SK-N-SH (cell line): ENCODE data around the gene BNIPL. TPM values are rescaled to one million over a fixed set of nuclear protein-coding genes. Genes with fewer than 3 reads are reported as not detected.

ENCODE experiments used
- CTCF ChIA-PET: fragments of 300-600, 350-600 bp; formaldehyde crosslinking; extraction: SDS; loops from one replicate; lab custom pipeline; 2021; lab: Yijun Ruan, JAX
- POLR2A ChIA-PET: fragments of 350-600 bp; sonication (Branson Sonifier 250); formaldehyde crosslinking; extraction: SDS; loops from one replicate; lab custom pipeline; 2020; ENCODE audit warnings: antibody characterized with exemption, inconsistent platforms; lab: Yijun Ruan, JAX
- DNase-seq: peaks from one replicate; pipeline ENCODE4 v3.0.0; 2012
- H2AFZ ChIP-seq: fragments of 200-600 bp; sonication (generic); 2 replicates; pipeline ENCODE4 v1.8.1; 2016; ENCODE audit warnings: antibody characterized with exemption, mild to moderate bottlenecking, low read depth
- H3F3A ChIP-seq: fragments of 200-600 bp; sonication (generic); replicated peaks from 2 replicates; pipeline ENCODE3; 2016; ENCODE audit warnings: antibody characterized with exemption, mild to moderate bottlenecking; ENCODE audit not compliant: insufficient read depth
- H3K27ac ChIP-seq, 2 experiments: fragments of 200-500 bp in 1 of 2; fragments of 200-600 bp in 1 of 2; sonication (Bioruptor generic) in 1 of 2; sonication (generic), shearing (Covaris generic) in 1 of 2; 2 replicates each; pipeline versions ENCODE4 v1.5.1 to v1.6.1; 2014 to 2016; ENCODE audit warnings: low read depth in 2 of 2, inconsistent platforms in 1 of 2, low read length in 1 of 2, mild to moderate bottlenecking in 1 of 2, mixed read lengths in 1 of 2
- H3K27me3 ChIP-seq: fragments of 200-600 bp; sonication (generic), shearing (Covaris generic); 2 replicates; pipeline ENCODE4 v1.6.1; 2016; ENCODE audit warnings: mixed run types; ENCODE audit not compliant: insufficient read depth
- H3K36me3 ChIP-seq, 2 experiments: fragments of 200-500 bp in 1 of 2; fragments of 200-600 bp in 1 of 2; sonication (Bioruptor generic) in 1 of 2; sonication (generic) in 1 of 2; replicated peaks in 1 of 2; 2 replicates each; pipeline versions ENCODE3 to v1.5.1; 2014 to 2016; ENCODE audit warnings: low read length in 1 of 2, mild to moderate bottlenecking in 1 of 2; ENCODE audit not compliant: insufficient read depth in 2 of 2, control insufficient read depth in 1 of 2
- H3K4me1 ChIP-seq, 2 experiments: fragments of 200-500 bp in 1 of 2; fragments of 200-600 bp in 1 of 2; sonication (Bioruptor generic) in 1 of 2; sonication (generic), shearing (Covaris generic) in 1 of 2; 2 replicates each; pipeline versions ENCODE4 v1.5.1 to v1.6.1; 2014 to 2016; ENCODE audit warnings: low read depth in 1 of 2, low read length in 1 of 2, mixed run types in 1 of 2; ENCODE audit not compliant: insufficient read depth in 2 of 2, control insufficient read depth in 1 of 2
- H3K4me2 ChIP-seq: fragments of 200-600 bp; sonication (generic), shearing (Covaris generic); 2 replicates; pipeline ENCODE4 v1.6.1; 2017; ENCODE audit warnings: mixed run types
- H3K4me3 ChIP-seq, 2 experiments: fragments of 200-500 bp in 1 of 2; fragments of 200-600 bp in 1 of 2; sonication (Bioruptor generic) in 1 of 2; sonication (generic), shearing (Covaris generic) in 1 of 2; 2 replicates each; pipeline versions ENCODE4 v1.5.1 to v1.8.1; 2014 to 2016; ENCODE audit warnings: low read depth in 2 of 2, inconsistent platforms in 1 of 2, low read length in 1 of 2, mild to moderate bottlenecking in 1 of 2, mixed read lengths in 1 of 2, moderate library complexity in 1 of 2
- H3K79me2 ChIP-seq: fragments of 200-600 bp; sonication (generic); 2 replicates; pipeline ENCODE4 v1.8.1; 2017; ENCODE audit warnings: mild to moderate bottlenecking; ENCODE audit not compliant: insufficient read depth
- H3K9ac ChIP-seq: fragments of 200-600 bp; sonication (generic); 2 replicates; pipeline ENCODE4 v1.6.1; 2017; ENCODE audit warnings: mixed run types
- H3K9me2 ChIP-seq: fragments of 200-600 bp; sonication (generic); 2 replicates; pipeline ENCODE4 v1.6.1; 2017; ENCODE audit warnings: mixed run types
- H3K9me3 ChIP-seq: fragments of 200-600 bp; sonication (generic); 2 replicates; pipeline ENCODE4 v1.6.1; 2017; ENCODE audit warnings: mixed run types, mild to moderate bottlenecking, moderate library complexity
- H4K20me1 ChIP-seq: fragments of 200-600 bp; sonication (generic); 2 replicates; pipeline ENCODE4 v1.6.1; 2017; ENCODE audit warnings: mild to moderate bottlenecking, mixed run types; ENCODE audit not compliant: insufficient read depth
- CHD2 ChIP-seq: fragments of 150-350 bp; IDR thresholded peaks from 2 replicates; pipeline ENCODE4 v1.6.1; 2018; ENCODE audit warnings: low read length; ENCODE audit not compliant: partially characterized antibody
- FOXJ3 ChIP-seq: sonication (generic); formaldehyde crosslinking; IDR thresholded peaks from 2 replicates; pipeline ENCODE4 v1.5.1; 2020; ENCODE audit warnings: mild to moderate bottlenecking, missing genetic modification reagents
- FOXM1 ChIP-seq: IDR thresholded peaks from 2 replicates; pipeline ENCODE4 v1.4.0; 2012; ENCODE audit warnings: low read depth, mild to moderate bottlenecking
- MEF2A ChIP-seq: IDR thresholded peaks from 2 replicates; pipeline ENCODE4 v1.4.0; 2012; ENCODE audit warnings: low read depth, borderline replicate concordance
- MXI1 ChIP-seq: IDR thresholded peaks from 2 replicates; pipeline ENCODE4 v1.6.1; 2012; ENCODE audit warnings: mild to moderate bottlenecking, low read depth, low read length, improper control_type of control experiment
- NFIC ChIP-seq: IDR thresholded peaks from 2 replicates; pipeline ENCODE4 v1.4.0; 2012; ENCODE audit warnings: borderline replicate concordance
- RAD21 ChIP-seq: IDR thresholded peaks from 2 replicates; pipeline ENCODE4 v1.6.1; 2012; ENCODE audit warnings: mild to moderate bottlenecking, low read length
- SMC3 ChIP-seq: IDR thresholded peaks from 2 replicates; pipeline ENCODE4 v1.6.1; 2012; ENCODE audit warnings: low read depth, low read length, improper control_type of control experiment
- TEAD4 ChIP-seq: IDR thresholded peaks from 2 replicates; pipeline ENCODE4 v1.4.0; 2012; ENCODE audit warnings: mild to moderate bottlenecking, borderline replicate concordance; ENCODE audit not compliant: insufficient read depth
- WGBS: methylation state at CpG from one replicate; pipeline ENCODE4 v1.1.6; 2017; ENCODE audit warnings: low lambda C conversion rate; 5-methylcytosine and 5-hydroxymethylcytosine counted together
- polyA plus RNA-seq, 3 experiments: library from polyadenylated mRNA; depleted of rRNA; stranded (reverse); fragments of >200 nt; gene quantifications; 2 replicates each; pipeline ENCODE4 v1.2.3, GENCODE V29; 2012
- TF ChIP-seq, protein P1 (sequence below): IDR thresholded peaks from 2 replicates; pipeline ENCODE4; 2012
- TF ChIP-seq, protein P2 (sequence below): IDR thresholded peaks from 2 replicates; pipeline ENCODE4 v1.6.1; 2012; ENCODE audit warnings: mild to moderate bottlenecking, low read depth, low read length, moderate library complexity
- TF ChIP-seq, protein P3 (sequence below): IDR thresholded peaks from 2 replicates; pipeline ENCODE4 v1.4.0; 2012; ENCODE audit warnings: low read depth

Gene BNIPL
- polyA plus RNA-seq, 1 of the 3 experiments (the other 2 are of a cell fraction), result 0.12 TPM

DNA sequence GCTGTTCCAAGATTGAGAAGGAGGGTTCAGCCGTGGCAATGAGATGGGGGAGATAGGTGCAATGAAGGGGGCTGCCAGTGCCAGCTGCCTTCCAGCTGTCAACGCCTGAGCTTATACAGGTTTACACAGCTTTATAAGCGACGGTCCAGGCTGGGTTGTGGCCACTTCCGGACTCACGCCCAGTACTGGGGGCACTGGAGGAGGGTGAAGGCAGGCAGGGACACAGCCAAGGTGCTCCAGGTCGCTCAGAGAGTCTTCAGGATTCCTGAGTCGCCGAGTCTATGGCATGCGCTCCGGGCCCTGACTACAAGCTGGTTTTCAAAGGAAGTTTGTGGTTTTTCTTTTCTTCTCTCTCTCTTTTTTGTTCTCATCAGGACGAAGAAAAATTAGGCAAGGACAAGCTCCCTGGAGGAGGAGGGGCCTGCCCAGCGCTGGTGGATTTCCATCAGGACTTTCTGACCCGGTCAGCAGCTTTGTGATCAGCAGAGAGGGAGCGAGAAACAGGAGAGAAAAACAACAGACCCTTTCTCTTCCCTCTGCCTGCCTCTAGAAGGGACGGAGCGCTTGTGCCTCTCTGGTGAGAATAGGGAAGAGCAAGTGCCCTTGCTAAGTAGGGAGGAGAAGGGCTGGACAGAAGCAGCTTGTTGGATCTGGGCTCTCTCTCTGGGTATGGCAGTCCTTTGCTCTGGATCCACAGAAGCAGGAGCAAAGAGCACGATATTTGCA, 29.9 kb upstream of the BNIPL start, which contains the start of gene MINDY1 (continued):
- TF ChIP-seq MXI1, result peak; percentile 57; the same call in 1 of the 2 replicates
- no peak for TF ChIP-seq FOXM1
- TF ChIP-seq, protein P1, sequence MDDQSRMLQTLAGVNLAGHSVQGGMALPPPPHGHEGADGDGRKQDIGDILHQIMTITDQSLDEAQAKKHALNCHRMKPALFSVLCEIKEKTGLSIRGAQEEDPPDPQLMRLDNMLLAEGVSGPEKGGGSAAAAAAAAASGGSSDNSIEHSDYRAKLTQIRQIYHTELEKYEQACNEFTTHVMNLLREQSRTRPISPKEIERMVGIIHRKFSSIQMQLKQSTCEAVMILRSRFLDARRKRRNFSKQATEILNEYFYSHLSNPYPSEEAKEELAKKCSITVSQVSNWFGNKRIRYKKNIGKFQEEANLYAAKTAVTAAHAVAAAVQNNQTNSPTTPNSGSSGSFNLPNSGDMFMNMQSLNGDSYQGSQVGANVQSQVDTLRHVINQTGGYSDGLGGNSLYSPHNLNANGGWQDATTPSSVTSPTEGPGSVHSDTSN, result no peak
- TF ChIP-seq SMC3, result no peak
- TF ChIP-seq MEF2A, result no peak
- peak; percentile 64 for TF ChIP-seq RAD21
- no peak for TF ChIP-seq FOXJ3
- TF ChIP-seq, protein P2, sequence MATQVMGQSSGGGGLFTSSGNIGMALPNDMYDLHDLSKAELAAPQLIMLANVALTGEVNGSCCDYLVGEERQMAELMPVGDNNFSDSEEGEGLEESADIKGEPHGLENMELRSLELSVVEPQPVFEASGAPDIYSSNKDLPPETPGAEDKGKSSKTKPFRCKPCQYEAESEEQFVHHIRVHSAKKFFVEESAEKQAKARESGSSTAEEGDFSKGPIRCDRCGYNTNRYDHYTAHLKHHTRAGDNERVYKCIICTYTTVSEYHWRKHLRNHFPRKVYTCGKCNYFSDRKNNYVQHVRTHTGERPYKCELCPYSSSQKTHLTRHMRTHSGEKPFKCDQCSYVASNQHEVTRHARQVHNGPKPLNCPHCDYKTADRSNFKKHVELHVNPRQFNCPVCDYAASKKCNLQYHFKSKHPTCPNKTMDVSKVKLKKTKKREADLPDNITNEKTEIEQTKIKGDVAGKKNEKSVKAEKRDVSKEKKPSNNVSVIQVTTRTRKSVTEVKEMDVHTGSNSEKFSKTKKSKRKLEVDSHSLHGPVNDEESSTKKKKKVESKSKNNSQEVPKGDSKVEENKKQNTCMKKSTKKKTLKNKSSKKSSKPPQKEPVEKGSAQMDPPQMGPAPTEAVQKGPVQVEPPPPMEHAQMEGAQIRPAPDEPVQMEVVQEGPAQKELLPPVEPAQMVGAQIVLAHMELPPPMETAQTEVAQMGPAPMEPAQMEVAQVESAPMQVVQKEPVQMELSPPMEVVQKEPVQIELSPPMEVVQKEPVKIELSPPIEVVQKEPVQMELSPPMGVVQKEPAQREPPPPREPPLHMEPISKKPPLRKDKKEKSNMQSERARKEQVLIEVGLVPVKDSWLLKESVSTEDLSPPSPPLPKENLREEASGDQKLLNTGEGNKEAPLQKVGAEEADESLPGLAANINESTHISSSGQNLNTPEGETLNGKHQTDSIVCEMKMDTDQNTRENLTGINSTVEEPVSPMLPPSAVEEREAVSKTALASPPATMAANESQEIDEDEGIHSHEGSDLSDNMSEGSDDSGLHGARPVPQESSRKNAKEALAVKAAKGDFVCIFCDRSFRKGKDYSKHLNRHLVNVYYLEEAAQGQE, result peak; percentile 82
- TF ChIP-seq, all 33 proteins: peak for 9

DNA sequence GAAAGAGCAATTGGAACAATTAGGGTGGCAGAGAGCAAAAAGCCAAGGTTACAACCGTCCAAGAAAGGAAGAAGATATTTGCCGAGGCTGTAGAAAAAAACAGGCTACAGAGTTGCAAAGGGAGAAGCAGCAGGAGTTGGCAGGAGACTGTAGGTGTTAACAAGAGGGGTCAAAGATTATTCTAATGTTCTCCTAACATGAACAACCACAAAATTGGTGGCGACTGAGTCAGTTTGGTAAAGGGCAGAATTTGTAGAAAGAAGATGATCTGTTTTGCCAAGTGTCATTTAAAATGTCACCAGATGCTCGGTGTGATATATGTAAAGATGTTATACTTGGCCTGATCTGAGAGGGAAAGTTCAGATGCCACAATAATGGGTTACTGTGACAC, 28.5 kb upstream of the BNIPL start:
- Histone ChIP-seq H3K9me3 (no peaks in the 10 kb centered on the region), H2AFZ (peak overlapping the region; percentile 81), H3K9ac (peak overlapping the region; percentile 60), H3F3A (peaks cover 15% of the 10 kb centered on the region), H3K9me2 (no peaks in the 10 kb centered on the region), H3K4me3 (peak overlapping the region; percentile 24 to 80; a peak in 3 of 4 replicates), H3K4me2 (peak overlapping the region; percentile 87), H3K36me3 (no peaks in the 10 kb centered on the region), H3K27me3 (no peaks in the 10 kb centered on the region), H3K4me1 (peaks cover 6 to 30% of the 10 kb centered on the region in 2 experiments; a peak in 2 of 4 replicates), H4K20me1 (no peaks in the 10 kb centered on the region), H3K79me2 (peaks cover 24% of the 10 kb centered on the region; the same call in 1 of the 2 replicates), H3K27ac (peak overlapping the region; percentile 79 to 86)
- ChIA-PET POLR2A (no interaction called here), CTCF (interaction anchor here (2.3 to 15.9 kb wide), 3 partner anchors 13 to 28 kb away, joined by 7 to 371 read pairs (median 79); partner anchors contain the start of genes ANXA9 and CERS2)
- 41% methylated on average over 4 of the region's 4 CpGs for WGBS
- TF ChIP-seq CHD2 (no peak), NFIC (no peak), TEAD4 (no peak), FOXJ3 (no peak)
- TF ChIP-seq, protein P3, sequence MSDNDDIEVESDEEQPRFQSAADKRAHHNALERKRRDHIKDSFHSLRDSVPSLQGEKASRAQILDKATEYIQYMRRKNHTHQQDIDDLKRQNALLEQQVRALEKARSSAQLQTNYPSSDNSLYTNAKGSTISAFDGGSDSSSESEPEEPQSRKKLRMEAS, result no peak
- no peak for DNase-seq
